Measurements from ENCODE around the gene PHF24. TPM values are rescaled to one million over a fixed set of nuclear protein-coding genes. Genes with fewer than 3 reads are reported as not detected.
A peak's percentile ranks its signal among the peaks of the same experiment; 100 is the strongest.

Gene PHF24
- polyA plus RNA-seq, 1 donor (not counting 4 experiments of a cell fraction or from before 2014, with no cell fraction given): 0.04 TPM

DNA sequence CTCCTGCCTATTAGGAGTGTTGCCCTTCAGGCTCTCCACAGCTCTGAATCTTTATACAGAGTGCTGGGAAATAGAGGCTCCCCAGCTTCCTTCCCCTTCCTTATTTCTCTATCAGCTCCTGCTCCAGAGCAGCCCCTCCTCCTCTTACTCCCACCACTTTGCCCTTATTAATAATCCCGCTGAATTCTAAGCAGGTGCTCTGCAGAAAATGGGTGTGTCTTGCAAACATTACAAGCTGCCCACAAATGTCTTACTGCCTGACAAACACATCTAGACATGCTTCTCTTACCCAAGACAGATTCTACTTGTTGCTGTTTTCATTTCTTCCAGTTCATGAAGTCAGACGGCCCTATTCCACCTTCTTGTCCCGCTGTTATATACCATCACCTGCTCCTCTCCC, 6.4 kb downstream of the PHF24 start:
- Histone ChIP-seq H3K9me3 (ENCODE audit: control insufficient read depth, low read depth, low read length) (no peaks in the 10 kb centered on the region), H3K9ac (ENCODE audit: control insufficient read depth, extremely low read depth, insufficient read depth, low read length) (no peak overlapping the region), H3K4me1 (ENCODE audit: control insufficient read depth, extremely low read depth, insufficient read depth, low read length) (peaks cover 12% of the 10 kb centered on the region), H4K20me1 (ENCODE audit: control insufficient read depth, extremely low read depth, insufficient read depth, low read length) (no peaks in the 10 kb centered on the region), H3K79me2 (ENCODE audit: control insufficient read depth, insufficient read depth, low read length) (no peaks in the 10 kb centered on the region), H3K4me2 (ENCODE audit: control insufficient read depth, extremely low read depth, insufficient read depth, low read depth, low read length) (no peak overlapping the region), H3K9me1 (ENCODE audit: control insufficient read depth, extremely low read depth, insufficient read depth, low read length) (no peaks in the 10 kb centered on the region), H3K27me3 (ENCODE audit: control insufficient read depth, extremely low read depth, insufficient read depth, low read length) (peaks cover 14% of the 10 kb centered on the region), H3K36me3 (ENCODE audit: control insufficient read depth in 2 of 2, extremely low read depth in 1 of 2, insufficient read depth in 2 of 2, low read length in 2 of 2) (no peaks in the 10 kb centered on the region), H3K4me3 (ENCODE audit: control insufficient read depth in 2 of 3, extremely low read depth in 1 of 3, insufficient read depth in 2 of 3, low read depth in 1 of 3, low read length in 3 of 3) (no peak overlapping the region), H3K27ac (ENCODE audit: control insufficient read depth, insufficient read depth, low read length) (no peak overlapping the region), H2AFZ (ENCODE audit: control insufficient read depth, low read length) (no peak overlapping the region)
- TF ChIP-seq, protein P1, sequence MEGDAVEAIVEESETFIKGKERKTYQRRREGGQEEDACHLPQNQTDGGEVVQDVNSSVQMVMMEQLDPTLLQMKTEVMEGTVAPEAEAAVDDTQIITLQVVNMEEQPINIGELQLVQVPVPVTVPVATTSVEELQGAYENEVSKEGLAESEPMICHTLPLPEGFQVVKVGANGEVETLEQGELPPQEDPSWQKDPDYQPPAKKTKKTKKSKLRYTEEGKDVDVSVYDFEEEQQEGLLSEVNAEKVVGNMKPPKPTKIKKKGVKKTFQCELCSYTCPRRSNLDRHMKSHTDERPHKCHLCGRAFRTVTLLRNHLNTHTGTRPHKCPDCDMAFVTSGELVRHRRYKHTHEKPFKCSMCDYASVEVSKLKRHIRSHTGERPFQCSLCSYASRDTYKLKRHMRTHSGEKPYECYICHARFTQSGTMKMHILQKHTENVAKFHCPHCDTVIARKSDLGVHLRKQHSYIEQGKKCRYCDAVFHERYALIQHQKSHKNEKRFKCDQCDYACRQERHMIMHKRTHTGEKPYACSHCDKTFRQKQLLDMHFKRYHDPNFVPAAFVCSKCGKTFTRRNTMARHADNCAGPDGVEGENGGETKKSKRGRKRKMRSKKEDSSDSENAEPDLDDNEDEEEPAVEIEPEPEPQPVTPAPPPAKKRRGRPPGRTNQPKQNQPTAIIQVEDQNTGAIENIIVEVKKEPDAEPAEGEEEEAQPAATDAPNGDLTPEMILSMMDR (optimal IDR thresholded peaks at IDR 0.05 in 1 of 3, IDR thresholded peaks at IDR 0.05 in 1 of 3, conservative IDR thresholded peaks at IDR 0.05 in 1 of 3; ENCODE audit: extremely low read depth in 1 of 3, insufficient read depth in 2 of 3, low read length in 3 of 3): no peak
- no peak for TF ChIP-seq EZH2 (IDR thresholded peaks at IDR 0.05; ENCODE audit: low read length)
- no peak for FAIRE-seq
- dilution Hi-C loops (cut with MboI; ENCODE audit: extremely low pct_ligation_motif_present, low sequenced_read_pairs): no loop called here
- no peak for DNase-seq (ENCODE audit: low read depth, low spot score)

DNA sequence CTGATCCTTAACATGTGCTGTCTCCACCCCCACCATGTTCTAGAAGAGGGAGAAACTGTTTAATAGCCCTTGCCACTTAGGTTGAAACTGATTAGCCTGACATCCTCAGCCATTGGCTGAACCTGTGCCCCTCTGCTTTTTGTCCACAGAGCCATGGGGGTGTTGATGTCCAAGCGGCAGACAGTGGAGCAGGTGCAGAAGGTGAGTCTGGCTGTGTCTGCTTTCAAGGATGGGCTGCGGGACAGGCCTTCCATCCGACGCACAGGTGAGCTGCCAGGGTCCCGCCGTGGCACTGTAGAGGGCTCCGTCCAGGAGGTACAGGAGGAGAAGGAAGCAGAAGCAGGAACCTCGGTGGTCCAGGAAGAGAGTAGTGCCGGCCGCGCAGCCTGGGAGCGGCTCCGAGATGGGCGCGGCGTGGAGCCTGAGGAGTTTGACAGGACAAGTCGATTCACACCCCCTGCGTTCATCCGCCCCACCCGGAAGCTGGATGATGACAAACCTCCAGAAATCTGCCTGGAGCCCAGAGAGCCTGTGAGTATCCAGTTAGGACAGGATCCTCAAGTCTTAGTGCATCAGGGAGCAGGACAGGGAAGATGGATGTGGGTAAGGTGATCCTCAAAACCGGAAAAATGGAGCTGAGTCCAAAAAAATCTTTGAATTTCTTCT, 13.2 kb downstream of the PHF24 start:
- no peak overlapping the region for H2AFZ ChIP-seq (ENCODE audit: control insufficient read depth, low read length)
- no peak overlapping the region for H3K9ac ChIP-seq (ENCODE audit: control insufficient read depth, extremely low read depth, insufficient read depth, low read length)
- no peak for TF ChIP-seq EZH2 (IDR thresholded peaks at IDR 0.05; ENCODE audit: low read length)
- TF ChIP-seq, protein P1 (optimal IDR thresholded peaks at IDR 0.05 in 1 of 3, IDR thresholded peaks at IDR 0.05 in 1 of 3, conservative IDR thresholded peaks at IDR 0.05 in 1 of 3; ENCODE audit: extremely low read depth in 1 of 3, insufficient read depth in 2 of 3, low read length in 3 of 3): no peak
- H3K27ac ChIP-seq (ENCODE audit: control insufficient read depth, insufficient read depth, low read length): no peak overlapping the region
- H3K4me2 ChIP-seq (ENCODE audit: control insufficient read depth, extremely low read depth, insufficient read depth, low read depth, low read length): no peak overlapping the region
- no peaks in the 10 kb centered on the region for H4K20me1 ChIP-seq (ENCODE audit: control insufficient read depth, extremely low read depth, insufficient read depth, low read length)
- no peak overlapping the region for H3K4me3 ChIP-seq (ENCODE audit: control insufficient read depth in 2 of 3, extremely low read depth in 1 of 3, insufficient read depth in 2 of 3, low read depth in 1 of 3, low read length in 3 of 3)
- H3K9me3 ChIP-seq (ENCODE audit: control insufficient read depth, low read depth, low read length): no peaks in the 10 kb centered on the region
- FAIRE-seq: peak; percentile 55
- H3K79me2 ChIP-seq (ENCODE audit: control insufficient read depth, insufficient read depth, low read length): no peaks in the 10 kb centered on the region
- dilution Hi-C loops (cut with MboI; ENCODE audit: extremely low pct_ligation_motif_present, low sequenced_read_pairs): no loop called here
- no peaks in the 10 kb centered on the region for H3K9me1 ChIP-seq (ENCODE audit: control insufficient read depth, extremely low read depth, insufficient read depth, low read length)
- no peaks in the 10 kb centered on the region for H3K36me3 ChIP-seq (ENCODE audit: control insufficient read depth in 2 of 2, extremely low read depth in 1 of 2, insufficient read depth in 2 of 2, low read length in 2 of 2)
- peaks cover 6% of the 10 kb centered on the region for H3K27me3 ChIP-seq (ENCODE audit: control insufficient read depth, extremely low read depth, insufficient read depth, low read length)
- no peaks in the 10 kb centered on the region for H3K4me1 ChIP-seq (ENCODE audit: control insufficient read depth, extremely low read depth, insufficient read depth, low read length)
- DNase-seq (ENCODE audit: low read depth, low spot score): no peak

All from keratinocyte (primary cell).